SK-N-SH (cell line): Measurements from ENCODE around the gene SOX8.

Source experiments
- CTCF ChIP-seq: fragments of 200-600 bp; sonication (generic); IDR thresholded peaks from 2 replicates; pipeline ENCODE4 v1.6.1; 2017; ENCODE audit warnings: antibody characterized with exemption, mild to moderate bottlenecking, moderate library complexity
- EP300 ChIP-seq, 2 experiments: IDR thresholded peaks; 2 replicates each; pipeline versions ENCODE4 v1.4.0 to v1.6.1; 2012; ENCODE audit warnings: borderline replicate concordance in 1 of 2, low read depth in 1 of 2, low read length in 1 of 2
- JUND ChIP-seq: IDR thresholded peaks from 2 replicates; pipeline ENCODE4 v1.4.0; 2012
- MXI1 ChIP-seq: IDR thresholded peaks from 2 replicates; pipeline ENCODE4 v1.6.1; 2012; ENCODE audit warnings: mild to moderate bottlenecking, low read depth, low read length, improper control_type of control experiment
- RCOR1 ChIP-seq: fragments of 150-350 bp; IDR thresholded peaks from 2 replicates; pipeline ENCODE4 v1.6.1; 2017; ENCODE audit warnings: antibody characterized with exemption, low read length
- RFX5 ChIP-seq: IDR thresholded peaks from 2 replicates; pipeline ENCODE4 v1.6.1; 2012; ENCODE audit warnings: mild to moderate bottlenecking, improper control_type of control experiment, low read length
- TEAD4 ChIP-seq: IDR thresholded peaks from 2 replicates; pipeline ENCODE4 v1.4.0; 2012; ENCODE audit warnings: mild to moderate bottlenecking, borderline replicate concordance; ENCODE audit not compliant: insufficient read depth

GRCh38 chr16:980595-980854 lies 1.0 kb upstream of the SOX8 start:
- no peak for TF ChIP-seq RFX5
- TF ChIP-seq RCOR1: no peak
- no peak for TF ChIP-seq CTCF
- TF ChIP-seq MXI1: no peak
- TF ChIP-seq TEAD4: no peak
- no peak for TF ChIP-seq JUND
- no peak for TF ChIP-seq EP300 (IDR thresholded peaks at IDR 0.05; ENCODE audit: borderline replicate concordance in 1 of 2, low read depth in 1 of 2, low read length in 1 of 2)
